Measurements from ENCODE around the gene CFAP46.

GRCh38 chr10:132879408-132880127 is 62.8 kb downstream of the CFAP46 start:
- no peak for TF ChIP-seq EP300 (IDR thresholded peaks at IDR 0.05)
- TF ChIP-seq CTCF (IDR thresholded peaks at IDR 0.05), result no peak
- TF ChIP-seq POLR2A (IDR thresholded peaks at IDR 0.05; ENCODE audit: low read depth), result no peak
